Fibroblast of skin of right quadriceps (primary cell): ENCODE results near the gene HIVEP1.
"Not testable (repeated sequence)": the region's sequence is repeated elsewhere in the genome, so short reads cannot be mapped to it uniquely, and the experiment has no call there.

ENCODE experiments used
- DNase-seq: peaks from one replicate; pipeline ENCODE4 v3.0.0-alpha.2; 2013

Gene HIVEP1

GRCh38 chr6:12129523-12129922 is 117.4 kb downstream of the HIVEP1 start:
- DNase-seq = no peak

- DNase-seq = no peak
These were observed 120.5 kb downstream of the HIVEP1 start for GRCh38 chr6:12132351-12133222.

- no peak for DNase-seq
These were observed 122.5 kb downstream of the HIVEP1 start for GRCh38 chr6:12134581-12134980.

- no peak for DNase-seq
These were observed 122.9 kb downstream of the HIVEP1 start for GRCh38 chr6:12134991-12135390.

GRCh38 chr6:12136905-12137304 is 124.8 kb downstream of the HIVEP1 start:
- peak; percentile 54 for DNase-seq

GRCh38 chr6:12137480-12137879 is 125.4 kb downstream of the HIVEP1 start:
- peak; percentile 74 for DNase-seq

- no peak for DNase-seq
These were observed 126.3 kb downstream of the HIVEP1 start for GRCh38 chr6:12138381-12138780.

GRCh38 chr6:12138936-12139335 is 126.8 kb downstream of the HIVEP1 start:
- no peak for DNase-seq

- DNase-seq = no peak
These were observed 135.6 kb downstream of the HIVEP1 start for GRCh38 chr6:12147557-12148316.

- DNase-seq = peak; percentile 83
These were observed 136.2 kb downstream of the HIVEP1 start for GRCh38 chr6:12148317-12148801.

GRCh38 chr6:12148841-12149240 is 136.7 kb downstream of the HIVEP1 start:
- peak; percentile 20 for DNase-seq

- DNase-seq = no peak
These were observed 137.9 kb downstream of the HIVEP1 start for GRCh38 chr6:12149944-12150510.

GRCh38 chr6:12150812-12151432 is 138.8 kb downstream of the HIVEP1 start:
- no peak for DNase-seq

- DNase-seq = no peak
These were observed 139.3 kb downstream of the HIVEP1 start for GRCh38 chr6:12151433-12151820.

- no peak for DNase-seq
These were observed 140.2 kb downstream of the HIVEP1 start for GRCh38 chr6:12152023-12152970.

GRCh38 chr6:12155769-12156168 is 143.7 kb downstream of the HIVEP1 start:
- not testable (repeated sequence) for DNase-seq

GRCh38 chr6:12158686-12159415 is 146.7 kb downstream of the HIVEP1 start:
- no peak for DNase-seq

GRCh38 chr6:12160326-12160725 is 148.2 kb downstream of the HIVEP1 start:
- no peak for DNase-seq

- no peak for DNase-seq
These were observed 150.1 kb downstream of the HIVEP1 start for GRCh38 chr6:12162213-12162612.

- no peak for DNase-seq
These were observed 151.0 kb downstream of the HIVEP1 start for GRCh38 chr6:12163149-12163548.
